DMS153 treated with DMSO at 0.1 percent for 48 hours (cell line): ENCODE data around the gene EPB41L2.
"Not testable (repeated sequence)": the region's sequence is repeated elsewhere in the genome, so short reads cannot be mapped to it uniquely, and the experiment has no call there.

ENCODE experiments used
- DNase-seq: peaks from one replicate; lab custom pipeline; 2025; ENCODE audit not compliant: unreplicated experiment; lab: John Stamatoyannopoulos, UW

Gene EPB41L2

GRCh38 chr6:130955755-130956154 is 107.3 kb downstream of the EPB41L2 start:
- peak; percentile 37 for DNase-seq

DNA sequence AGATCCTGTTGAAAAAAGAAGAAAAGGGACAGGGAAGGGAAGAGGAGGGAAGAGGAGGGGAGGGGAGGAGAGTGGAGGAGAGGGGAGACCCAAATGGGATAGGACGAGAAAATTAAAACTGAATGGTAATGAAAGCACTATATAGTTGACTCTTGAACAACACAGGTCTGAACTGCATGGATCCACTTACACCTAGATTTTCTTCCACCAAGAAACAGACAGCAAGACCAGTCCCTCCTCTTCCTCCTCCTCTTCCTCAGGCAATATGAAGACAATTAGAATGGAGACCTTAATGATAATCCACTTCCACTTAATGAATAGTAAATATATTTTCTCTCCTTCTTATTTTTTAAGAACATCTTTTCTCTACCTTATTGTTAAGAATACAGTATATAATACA is 113.5 kb downstream of the EPB41L2 start:
- no peak for DNase-seq

DNA sequence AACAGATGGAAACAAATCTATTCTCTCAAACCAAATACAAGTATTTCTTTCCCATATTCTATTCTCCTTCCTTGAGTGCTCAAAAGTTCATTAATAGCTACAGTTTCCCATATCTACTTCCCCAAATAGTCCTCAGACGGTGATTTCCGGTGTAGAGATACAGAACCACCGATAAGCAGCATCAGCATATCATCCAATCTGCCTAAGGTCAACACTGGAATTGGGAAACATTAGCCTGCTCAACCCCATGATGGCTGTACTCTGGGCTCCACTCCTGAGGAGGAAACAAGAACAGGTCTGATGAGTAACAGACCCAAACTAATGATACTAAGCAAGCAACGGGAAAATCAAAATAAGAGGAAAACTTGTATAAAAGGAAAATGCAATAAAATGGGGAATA is 115.6 kb downstream of the EPB41L2 start:
- DNase-seq, result no peak

DNA sequence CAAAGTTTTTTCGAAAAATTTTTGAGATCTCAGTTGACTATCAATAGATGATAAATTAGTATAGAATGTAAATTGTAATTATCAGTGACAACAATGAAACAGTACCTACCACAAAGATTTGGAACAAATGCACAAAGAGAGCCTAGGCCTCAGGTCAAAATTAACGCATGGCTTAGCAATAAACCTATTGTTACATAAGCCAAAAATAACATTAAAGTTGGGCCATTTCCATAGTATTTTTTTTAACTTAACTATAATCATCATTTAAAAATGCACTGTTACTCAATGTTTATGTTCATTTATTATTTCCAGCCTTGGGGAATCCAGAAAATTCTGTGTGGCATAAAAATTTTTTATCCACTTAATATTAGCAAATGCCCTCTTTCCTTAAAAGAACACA is 117.0 kb downstream of the EPB41L2 start:
- no peak for DNase-seq

DNA sequence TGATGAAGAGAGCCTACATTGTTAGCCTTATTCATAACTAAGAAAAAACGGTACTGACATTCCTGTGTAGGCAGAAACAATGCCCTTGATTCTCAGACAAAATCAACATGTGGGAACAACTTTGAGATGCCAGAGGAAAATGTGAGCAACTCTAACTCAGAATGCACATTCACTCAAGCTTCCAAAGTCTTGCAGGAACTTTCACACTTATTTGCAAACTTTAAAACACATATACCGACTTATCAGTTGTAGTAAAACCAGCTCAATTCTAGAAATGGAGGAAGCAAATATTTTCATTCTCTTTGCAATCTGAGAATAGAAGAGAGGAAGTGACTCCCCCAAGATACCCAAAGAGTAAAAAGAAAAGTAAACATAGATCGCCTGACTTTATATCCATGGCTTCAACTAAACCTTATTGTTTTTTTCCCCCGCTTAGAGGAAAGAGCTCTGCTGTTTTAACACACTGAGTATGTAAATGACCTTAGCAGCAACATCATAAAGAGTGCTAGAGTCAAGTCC is 117.6 kb downstream of the EPB41L2 start:
- DNase-seq, result no peak

DNA sequence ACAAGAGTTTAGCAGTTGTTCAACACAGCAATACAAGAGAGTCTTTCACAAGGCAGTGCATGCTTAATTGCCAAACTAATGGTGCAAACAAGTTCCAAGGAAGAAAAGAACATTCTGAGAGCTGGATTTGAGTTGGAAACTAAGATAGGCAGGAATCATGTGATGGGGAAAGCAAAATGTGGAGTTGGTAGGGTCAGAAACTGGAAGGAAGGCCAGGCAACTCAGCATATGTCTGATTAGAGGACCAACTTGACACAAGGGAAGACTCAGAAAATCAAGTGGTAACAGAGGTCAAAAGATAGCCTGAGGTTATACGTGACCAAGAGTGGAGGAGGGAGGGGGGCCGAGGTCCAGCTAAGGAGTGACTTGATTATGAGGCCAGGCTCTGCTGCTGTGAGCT is 118.6 kb downstream of the EPB41L2 start:
- no peak for DNase-seq

DNA sequence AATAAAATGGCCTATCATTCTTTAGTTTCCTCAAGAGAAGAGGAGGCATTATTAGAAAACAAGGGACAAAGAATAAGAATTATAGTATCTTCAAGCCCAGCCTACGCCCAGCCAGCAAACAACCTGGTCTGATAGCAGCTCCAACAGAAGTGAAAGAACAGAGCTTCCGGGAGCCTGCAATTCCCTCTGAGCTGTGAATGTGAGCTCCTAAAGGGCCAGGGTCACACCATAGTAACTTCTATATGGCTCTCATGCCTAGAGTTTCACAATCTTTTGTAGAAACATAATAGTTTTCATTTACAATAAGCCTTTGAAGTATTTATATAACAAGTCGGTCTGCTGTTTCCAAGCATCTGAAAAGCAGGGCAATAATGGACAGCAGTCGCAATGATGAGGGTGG is 119.3 kb downstream of the EPB41L2 start:
- DNase-seq, result no peak

DNA sequence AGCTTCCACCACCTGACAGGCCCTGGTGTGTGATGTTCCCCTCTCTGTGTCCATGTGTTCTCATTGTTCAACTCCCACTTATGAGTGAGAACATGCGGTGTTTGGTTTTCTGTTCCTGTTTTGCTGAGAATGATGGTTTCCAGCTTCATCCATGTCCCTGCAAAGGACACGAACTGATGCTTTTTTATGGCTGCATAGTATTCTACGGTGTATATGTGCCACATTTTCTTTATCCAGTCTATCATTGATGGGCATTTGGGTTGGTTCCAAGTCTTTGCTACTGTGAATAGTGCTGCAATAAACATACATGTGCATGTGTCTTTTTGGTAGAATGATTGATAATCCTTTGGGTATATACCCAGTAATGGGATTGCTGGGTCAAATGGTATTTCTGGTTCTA is 120.3 kb downstream of the EPB41L2 start:
- not testable (repeated sequence) for DNase-seq

GRCh38 chr6:130937942-130938604 is 125.0 kb downstream of the EPB41L2 start:
- no peak for DNase-seq

DNA sequence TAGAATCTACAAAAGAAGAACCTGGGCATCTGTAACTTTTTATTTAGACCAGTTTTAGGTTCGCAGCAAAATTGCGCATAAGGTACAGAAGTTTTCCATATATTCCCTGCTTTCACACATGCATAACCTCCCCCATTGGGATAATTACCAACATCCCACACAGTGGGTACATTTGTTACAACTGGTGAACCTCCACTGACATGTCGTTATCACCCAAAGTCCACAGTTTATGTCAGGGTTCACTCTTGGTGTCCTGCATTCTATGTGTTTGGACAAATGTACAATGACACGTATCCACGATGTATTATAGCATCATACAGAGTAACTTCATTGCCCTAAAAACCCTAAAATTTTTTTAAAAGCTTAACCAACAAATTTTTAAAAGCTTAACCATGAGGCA is 126.1 kb downstream of the EPB41L2 start:
- no peak for DNase-seq

- no peak for DNase-seq
Measured at GRCh38 chr6:130935978-130936377, 127.1 kb downstream of the EPB41L2 start.

DNA sequence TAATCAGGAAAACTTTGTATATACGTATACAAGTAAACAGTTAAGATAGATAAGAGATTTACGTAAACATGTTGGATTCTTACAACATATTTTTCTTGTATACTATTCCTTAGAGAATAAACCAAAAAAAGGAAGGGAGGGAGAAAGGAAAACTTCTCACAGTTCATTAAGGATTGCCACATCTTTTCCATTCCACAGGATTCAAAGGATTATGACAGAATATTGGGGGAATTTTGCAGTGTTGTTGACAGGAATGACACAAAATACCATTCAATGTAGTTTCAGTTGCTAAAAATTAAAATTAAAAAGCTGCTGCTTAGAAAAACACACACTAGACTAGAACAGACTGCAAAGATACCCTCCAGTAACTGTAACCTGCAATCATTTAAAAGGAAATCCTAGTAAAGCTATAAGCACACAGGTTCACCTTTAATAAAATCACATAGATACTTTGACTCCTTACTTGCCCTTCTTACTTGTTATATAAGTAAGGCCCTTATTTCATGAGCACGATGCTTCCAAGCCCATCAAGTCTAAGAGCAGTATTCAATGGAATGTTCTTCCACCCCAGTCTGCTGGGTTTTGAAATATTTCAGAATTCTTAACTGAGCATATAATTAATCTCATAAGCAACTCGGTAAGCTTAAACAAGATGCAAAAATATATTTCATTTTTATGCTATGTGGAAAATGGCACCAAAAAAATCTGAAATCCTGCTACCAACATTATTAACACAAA is 128.0 kb downstream of the EPB41L2 start:
- DNase-seq, result no peak

- DNase-seq, result no peak
Measured at GRCh38 chr6:130933712-130934200, 129.3 kb downstream of the EPB41L2 start.

- no peak for DNase-seq
Measured at GRCh38 chr6:130932921-130933320, 130.1 kb downstream of the EPB41L2 start.

DNA sequence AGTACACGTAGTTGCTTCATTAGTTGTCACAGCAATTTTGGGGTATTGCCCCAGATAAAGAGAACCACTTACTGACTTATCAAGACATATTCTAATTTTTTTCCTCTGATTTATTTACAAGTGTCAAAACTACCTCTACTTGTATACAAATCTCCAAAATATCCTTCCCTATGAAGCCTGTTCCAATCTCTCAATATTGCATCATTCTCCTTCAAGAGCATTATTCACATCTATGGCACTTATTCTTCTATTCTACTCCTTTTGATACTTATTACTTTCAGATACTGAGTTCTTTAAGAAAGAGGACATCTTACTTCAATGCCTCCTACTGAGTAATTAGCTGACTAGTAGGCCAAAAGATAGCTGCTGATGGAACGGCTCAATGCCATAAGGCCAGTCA is 130.6 kb downstream of the EPB41L2 start:
- no peak for DNase-seq

GRCh38 chr6:130931683-130932082 is 131.4 kb downstream of the EPB41L2 start:
- no peak for DNase-seq

DNA sequence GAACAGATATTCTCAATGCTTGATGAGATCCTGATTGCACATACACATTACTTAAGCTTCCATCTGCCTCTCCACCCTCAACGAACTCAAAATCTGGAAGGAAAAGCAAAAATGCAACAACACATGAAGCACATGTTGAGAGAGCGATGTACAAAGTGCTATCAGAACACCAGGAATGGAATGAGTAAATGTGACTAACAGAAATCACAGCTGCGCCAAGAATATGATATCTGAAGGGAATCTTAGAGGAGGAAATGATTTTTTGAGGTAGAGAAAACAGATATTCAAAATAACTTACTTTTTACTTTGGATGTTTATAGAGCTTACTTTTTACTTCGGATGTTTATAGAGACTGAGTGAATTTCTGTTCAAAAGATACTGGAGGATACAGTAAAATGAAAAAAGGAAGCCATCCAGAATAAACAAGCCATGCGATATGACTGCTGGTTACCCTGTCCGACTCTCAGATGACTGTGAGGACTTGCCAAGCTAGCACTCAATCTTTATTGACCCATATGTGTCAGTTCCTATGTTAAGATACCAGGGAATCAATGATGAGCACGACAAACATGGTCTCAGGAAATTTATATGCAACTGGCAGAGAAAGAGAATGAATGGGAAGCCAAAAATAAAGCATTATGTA is 133.9 kb downstream of the EPB41L2 start:
- DNase-seq, result no peak

DNA sequence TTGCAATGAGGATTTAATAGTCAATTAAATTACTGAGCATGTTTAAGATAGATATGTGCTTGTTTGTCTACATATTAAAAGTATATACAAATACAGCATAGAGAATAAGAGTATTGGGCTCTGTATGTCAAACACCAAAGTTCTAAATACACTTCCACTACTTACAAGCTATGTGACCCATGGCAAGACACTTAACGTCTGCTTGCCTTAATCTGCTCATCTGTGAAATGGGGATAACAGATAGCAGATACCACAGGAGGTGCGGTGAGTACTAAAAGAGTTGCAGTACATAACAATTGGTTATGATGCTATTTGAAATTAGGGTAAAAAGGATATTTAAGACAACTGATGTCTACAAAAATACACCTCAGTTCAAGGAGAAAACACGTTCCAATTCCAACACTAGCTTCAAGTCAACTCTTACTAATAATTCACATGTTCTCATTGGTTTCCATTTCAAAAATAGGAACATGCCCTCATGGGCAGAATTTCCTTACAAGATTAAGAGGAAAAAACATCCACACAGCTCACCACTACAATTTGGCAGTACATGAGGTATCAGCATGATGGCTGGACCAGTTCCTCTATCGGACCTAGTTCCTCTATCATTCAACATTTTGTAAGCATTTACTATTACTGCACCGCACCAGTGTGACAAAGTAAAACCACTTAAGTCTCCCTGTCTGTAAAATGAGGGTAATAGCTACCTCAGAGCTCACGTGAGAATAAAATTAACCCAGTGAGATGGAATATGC is 134.7 kb downstream of the EPB41L2 start:
- DNase-seq, result no peak

DNA sequence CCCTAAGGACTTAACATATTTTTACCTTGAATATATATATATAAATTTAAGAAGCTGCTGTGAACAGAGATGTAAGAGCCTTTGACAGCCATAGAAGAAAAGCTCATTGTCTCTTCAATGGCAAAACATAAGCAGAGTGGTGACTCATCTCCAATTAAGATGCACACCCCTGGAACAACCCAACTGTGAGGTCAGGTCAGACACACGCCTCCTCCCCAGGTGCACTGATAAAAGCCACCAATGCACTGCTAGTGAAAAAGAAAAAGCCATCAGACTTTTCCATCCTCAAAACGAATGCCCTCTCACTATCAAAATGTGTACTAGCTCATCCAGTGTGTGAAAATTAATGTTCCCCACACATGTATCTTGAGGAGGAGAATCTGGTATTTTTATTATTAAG is 135.7 kb downstream of the EPB41L2 start:
- no peak for DNase-seq

DNA sequence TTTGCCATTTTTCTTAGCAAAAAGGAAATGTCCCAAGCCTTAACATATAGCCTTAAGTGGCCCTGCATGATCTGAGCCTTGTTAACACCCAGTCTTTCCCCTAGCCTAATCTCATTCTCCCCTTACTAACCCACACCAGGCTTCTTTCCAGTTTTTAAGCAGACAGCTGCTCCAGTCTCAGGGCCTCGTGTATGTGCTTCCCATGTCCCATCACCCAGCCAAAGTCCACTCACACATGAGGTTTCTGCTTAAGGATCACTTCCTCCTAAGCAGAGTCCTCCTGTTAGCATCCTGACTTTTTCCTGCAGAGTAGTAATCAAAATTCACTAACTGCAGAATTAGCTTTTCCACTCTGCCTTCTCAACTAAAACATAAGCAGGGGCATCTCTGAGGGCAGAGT is 139.7 kb downstream of the EPB41L2 start:
- no peak for DNase-seq

DNA sequence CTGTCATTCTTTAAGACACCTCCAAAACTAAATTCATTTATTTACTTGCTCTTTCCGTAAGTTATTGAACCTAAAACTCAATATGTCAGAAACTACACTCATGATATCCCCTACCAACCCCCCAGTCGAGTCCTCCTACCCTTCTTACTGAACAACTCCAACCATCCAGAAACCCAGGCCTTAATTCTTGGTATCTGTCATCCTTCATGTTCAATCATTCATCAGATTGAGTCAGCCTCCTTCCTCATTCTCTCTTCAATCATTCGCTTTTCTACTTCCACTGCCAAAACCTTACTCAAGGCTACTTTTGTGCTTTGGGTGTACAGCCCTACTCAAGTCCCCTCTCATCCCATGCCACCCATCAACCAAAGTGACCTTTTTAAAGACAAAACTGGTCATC is 140.1 kb downstream of the EPB41L2 start:
- no peak for DNase-seq
